ENCODE results near the gene PCBP3. TPM values are rescaled to one million over a fixed set of nuclear protein-coding genes. Genes with fewer than 3 reads are reported as not detected.

Gene PCBP3
- total and polyA plus RNA-seq, 2 of the 13 experiments (the other 11 are each of a cell fraction or from before 2014, with no cell fraction given): not detected

DNA sequence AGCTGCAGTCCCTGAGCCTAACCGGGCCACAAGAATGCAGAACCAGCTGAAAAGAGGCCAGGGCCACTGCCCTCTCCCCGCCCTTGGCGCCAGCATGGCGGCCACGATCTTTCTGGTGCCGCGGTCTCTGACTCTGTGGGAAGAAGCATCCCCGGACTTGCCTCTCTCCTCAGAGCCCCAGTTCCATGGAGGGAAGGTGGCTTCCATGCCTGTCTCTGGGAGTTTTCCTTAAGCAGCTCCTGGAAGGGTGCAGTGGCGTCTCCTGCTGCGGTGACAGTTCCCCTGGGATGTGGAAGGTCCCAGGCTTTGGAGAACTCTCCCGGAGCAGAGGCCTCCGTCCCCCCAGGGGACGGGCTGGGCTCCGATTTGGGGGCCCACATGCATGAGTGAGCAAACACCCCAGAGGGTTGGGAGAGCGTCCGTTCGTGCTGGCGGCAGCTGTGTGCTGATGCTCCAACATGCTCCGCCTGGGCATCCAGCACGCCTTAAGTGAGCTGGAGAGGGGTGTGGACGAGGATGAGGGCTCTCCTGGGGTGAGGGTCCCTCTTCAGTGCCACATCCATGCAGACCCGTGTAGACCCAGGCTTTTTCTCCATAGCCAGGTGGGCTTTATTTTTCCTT is 228.2 kb downstream of the PCBP3 start:
- no peak overlapping the region for H3K4me2 ChIP-seq (ENCODE audit: low read depth, low read length)
- H3K36me3 ChIP-seq (replicated peaks in 1 of 2; ENCODE audit: control insufficient read depth in 1 of 2, insufficient read depth in 2 of 2, low read length in 2 of 2): no peaks in the 10 kb centered on the region
- no peaks in the 10 kb centered on the region for H3K79me2 ChIP-seq (ENCODE audit: insufficient read depth, low read length)
- ChIA-PET POLR2A (no interaction called here), CTCF (ENCODE audit: low intra/inter-chr PET ratio, low total read pairs) (no interaction called here)
- intact Hi-C loops (cut with micrococcal nuclease; ENCODE audit: unreplicated experiment): no loop called here
- WGBS (ENCODE audit: low lambda C conversion rate): 37% methylated on average over 6 of the region's 22 CpGs
- no peak for FAIRE-seq
- no peak for TF ChIP-seq RFX1 (IDR thresholded peaks at IDR 0.05)
- no peak for TF ChIP-seq SETDB1 (CRISPR knock-in tag; IDR thresholded peaks at IDR 0.05; ENCODE audit: borderline replicate concordance)
- TF ChIP-seq TEAD3 (CRISPR knock-in tag; optimal IDR thresholded peaks at IDR 0.05; ENCODE audit: borderline replicate concordance): no peak
- no peak for TF ChIP-seq STAT5B (CRISPR knock-in tag; IDR thresholded peaks at IDR 0.05)
- no peak for TF ChIP-seq MED13 (CRISPR knock-in tag; IDR thresholded peaks at IDR 0.05)
- TF ChIP-seq SALL1 (CRISPR knock-in tag; IDR thresholded peaks at IDR 0.05): no peak
- TF ChIP-seq ZFP62 (CRISPR knock-in tag; IDR thresholded peaks at IDR 0.05): no peak
- ATAC-seq: no peak; the same call in 2 of the 3 replicates
- peak; percentile 12 for DNase-seq (ENCODE audit: low spot score)
- H3K27me3 ChIP-seq (ENCODE audit: control insufficient read depth in 1 of 2, insufficient read depth in 2 of 2, low read length in 2 of 2): peaks cover 18 to 91% of the 10 kb centered on the region in 2 experiments
- no peaks in the 10 kb centered on the region for H4K20me1 ChIP-seq (ENCODE audit: insufficient read depth, low read length)
- H2AFZ ChIP-seq (ENCODE audit: low read length): no peak overlapping the region
- H3K9ac ChIP-seq (ENCODE audit: insufficient read depth, low read depth, low read length): no peak overlapping the region
- in situ Hi-C loops (cut with HindIII; ENCODE audit: extremely low pct_ligation_motif_present, low pct_unique_long_range_greater_than_20kb): no loop called here
- H3K4me1 ChIP-seq (ENCODE audit: insufficient read depth, low read length): 0 out of 2 replicates have a peak, but pooled peaks cover 5% of the 10 kb centered on the region
- BruUV-seq (replicated peaks): no TSS peak
- no peak overlapping the region for H3K27ac ChIP-seq (ENCODE audit: extremely low read length, insufficient read depth, low read length)
- H3K9me3 ChIP-seq (ENCODE audit: low read length): no peaks in the 10 kb centered on the region
- no peak overlapping the region for H3K4me3 ChIP-seq (replicated peaks in 1 of 3; ENCODE audit: insufficient read depth in 1 of 3, low read depth in 2 of 3, low read length in 3 of 3)

DNA sequence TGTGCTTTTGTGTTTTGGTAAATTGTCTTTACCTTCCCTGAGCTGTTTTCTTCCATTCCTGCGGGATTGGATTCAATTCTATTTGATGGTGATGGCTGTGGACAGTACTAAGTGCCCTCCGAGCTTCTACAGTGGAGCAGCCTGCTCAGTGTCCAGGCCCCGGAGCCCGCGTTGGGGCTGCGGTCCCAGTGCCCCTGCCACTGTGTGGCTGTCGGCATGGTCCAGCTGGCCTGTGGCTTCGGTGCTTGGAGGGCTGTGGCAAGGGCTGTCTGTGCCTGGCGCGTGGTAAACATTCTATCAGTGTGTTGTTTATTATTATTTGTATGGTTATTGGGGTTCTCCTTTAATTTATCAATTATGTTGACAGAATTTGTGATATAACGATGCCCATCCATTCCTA is 228.9 kb downstream of the PCBP3 start:
- ATAC-seq (no peak), DNase-seq (ENCODE audit: low spot score) (no peak), FAIRE-seq (no peak)
- no TSS peak for BruUV-seq (replicated peaks)
- H2AFZ ChIP-seq (ENCODE audit: low read length): no peak overlapping the region
- H3K79me2 ChIP-seq (ENCODE audit: insufficient read depth, low read length): no peaks in the 10 kb centered on the region
- H3K27ac ChIP-seq (ENCODE audit: extremely low read length, insufficient read depth, low read length): no peak overlapping the region
- no peak overlapping the region for H3K4me3 ChIP-seq (replicated peaks in 1 of 3; ENCODE audit: insufficient read depth in 1 of 3, low read depth in 2 of 3, low read length in 3 of 3)
- ChIA-PET CTCF (ENCODE audit: low intra/inter-chr PET ratio, low total read pairs) (no interaction called here), POLR2A (no interaction called here)
- H3K27me3 ChIP-seq (ENCODE audit: control insufficient read depth in 1 of 2, insufficient read depth in 2 of 2, low read length in 2 of 2): peaks cover 20 to 88% of the 10 kb centered on the region in 2 experiments
- 0 out of 2 replicates have a peak, but pooled peaks cover 5% of the 10 kb centered on the region for H3K4me1 ChIP-seq (ENCODE audit: insufficient read depth, low read length)
- in situ Hi-C loops (cut with HindIII; ENCODE audit: extremely low pct_ligation_motif_present, low pct_unique_long_range_greater_than_20kb) (no loop called here), intact Hi-C loops (cut with micrococcal nuclease; ENCODE audit: unreplicated experiment) (no loop called here)
- no peak overlapping the region for H3K4me2 ChIP-seq (ENCODE audit: low read depth, low read length)
- 34% methylated on average over 9 of the region's 11 CpGs for WGBS (ENCODE audit: low lambda C conversion rate)
- TF ChIP-seq JUN (CRISPR knock-in tag; IDR thresholded peaks at IDR 0.05): no peak
- TF ChIP-seq ZNF781 (CRISPR knock-in tag; IDR thresholded peaks at IDR 0.05; ENCODE audit: borderline replicate concordance, not compliant biosample characterization): no peak
- TF ChIP-seq MIXL1 (CRISPR knock-in tag; IDR thresholded peaks at IDR 0.05): no peak
- no peak for TF ChIP-seq MLLT10 (CRISPR knock-in tag; IDR thresholded peaks at IDR 0.05)
- no peak for TF ChIP-seq RFXAP (CRISPR knock-in tag; IDR thresholded peaks at IDR 0.05; ENCODE audit: borderline replicate concordance)
- no peak for TF ChIP-seq ZNF850 (CRISPR knock-in tag; conservative IDR thresholded peaks at IDR 0.05)
- no peaks in the 10 kb centered on the region for H3K36me3 ChIP-seq (replicated peaks in 1 of 2; ENCODE audit: control insufficient read depth in 1 of 2, insufficient read depth in 2 of 2, low read length in 2 of 2)
- no peak overlapping the region for H3K9ac ChIP-seq (ENCODE audit: insufficient read depth, low read depth, low read length)
- no peaks in the 10 kb centered on the region for H3K9me3 ChIP-seq (ENCODE audit: low read length)
- no peaks in the 10 kb centered on the region for H4K20me1 ChIP-seq (ENCODE audit: insufficient read depth, low read length)

Data from HepG2 (cell line).